ENCODE results near the gene SLC43A2.

Gene SLC43A2

DNA sequence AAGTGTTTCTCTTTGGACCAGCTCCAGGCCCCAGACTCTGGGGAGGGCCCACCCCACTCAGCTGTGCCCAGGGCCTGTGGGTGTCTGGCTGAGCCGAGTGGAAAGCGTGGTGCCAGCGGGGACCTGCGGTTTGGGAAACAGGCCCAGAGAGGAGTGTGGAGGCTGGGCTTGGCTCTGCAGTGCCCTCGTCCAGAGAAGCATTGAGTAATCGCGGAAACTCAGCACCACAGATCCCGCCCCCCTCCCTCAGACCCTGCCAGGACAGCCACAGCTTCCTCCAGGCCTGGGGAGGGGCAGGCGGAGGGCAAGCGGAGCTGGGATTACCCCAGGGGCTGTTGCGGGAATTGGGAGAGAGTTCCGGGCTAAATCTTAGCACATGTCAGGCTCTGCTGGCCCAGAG, 51.5 kb downstream of the SLC43A2 start:
- H2BK15ac ChIP-seq (ENCODE audit: low read depth, poor library complexity, severe bottlenecking), result no peak overlapping the region
- H3K4ac ChIP-seq (ENCODE audit: low read depth in 1 of 2, low read length in 2 of 2), result peak overlapping the region; percentile 10 to 60
- H3K27me3 ChIP-seq (ENCODE audit: control insufficient read depth in 1 of 2, insufficient read depth in 1 of 2, low read length in 2 of 2), result no peaks in the 10 kb centered on the region
- H2BK120ac ChIP-seq (ENCODE audit: low read depth, low read length), result peak overlapping the region; percentile 57
- H3K36me3 ChIP-seq (ENCODE audit: control insufficient read depth in 1 of 2, insufficient read depth in 2 of 2, low read depth in 1 of 2, low read length in 2 of 2), result peaks cover under 1 to 9% of the 10 kb centered on the region in 2 experiments
- no peak overlapping the region for H3K14ac ChIP-seq (ENCODE audit: low read length in 2 of 2)
- H3K79me1 ChIP-seq (replicated peaks; ENCODE audit: low read length, poor library complexity, severe bottlenecking), result no peaks in the 10 kb centered on the region
- no peak overlapping the region for H3K4me2 ChIP-seq (ENCODE audit: low read length, poor library complexity, severe bottlenecking)
- peak overlapping the region; percentile 41 for H4K91ac ChIP-seq (ENCODE audit: low read length)
- 21% methylated on average over 7 of the region's 12 CpGs for WGBS
- no peak overlapping the region for H3K27ac ChIP-seq (ENCODE audit: low read length, poor library complexity, severe bottlenecking)
- no peak overlapping the region for H2AFZ ChIP-seq (ENCODE audit: low read depth, low read length)
- peaks cover 32% of the 10 kb centered on the region for H3K4me1 ChIP-seq (ENCODE audit: control insufficient read depth, insufficient read depth, low read depth, low read length)
- H2BK5ac ChIP-seq (ENCODE audit: low read depth, low read length, poor library complexity, severe bottlenecking), result no peak overlapping the region
- H3K23ac ChIP-seq (ENCODE audit: low read length in 2 of 2), result no peak overlapping the region
- H3K9ac ChIP-seq (ENCODE audit: low read length), result peak overlapping the region; percentile 75
- H4K8ac ChIP-seq (ENCODE audit: low read length), result peak overlapping the region; percentile 94
- H2AK5ac ChIP-seq (ENCODE audit: low read length, severe bottlenecking), result no peak overlapping the region
- peak overlapping the region in 1 of 2 experiments; percentile 61 for H2BK12ac ChIP-seq (ENCODE audit: low read length in 2 of 2)
- no peaks in the 10 kb centered on the region for H3K9me3 ChIP-seq (ENCODE audit: control insufficient read depth, low read length)
- peak; percentile 96 for DNase-seq
- H3K18ac ChIP-seq (ENCODE audit: low read depth in 1 of 2, low read length in 2 of 2), result peak overlapping the region; percentile 31 to 64
- no peak overlapping the region for H3K4me3 ChIP-seq (ENCODE audit: insufficient read depth in 1 of 2, low read depth in 1 of 2, low read length in 2 of 2)

DNA sequence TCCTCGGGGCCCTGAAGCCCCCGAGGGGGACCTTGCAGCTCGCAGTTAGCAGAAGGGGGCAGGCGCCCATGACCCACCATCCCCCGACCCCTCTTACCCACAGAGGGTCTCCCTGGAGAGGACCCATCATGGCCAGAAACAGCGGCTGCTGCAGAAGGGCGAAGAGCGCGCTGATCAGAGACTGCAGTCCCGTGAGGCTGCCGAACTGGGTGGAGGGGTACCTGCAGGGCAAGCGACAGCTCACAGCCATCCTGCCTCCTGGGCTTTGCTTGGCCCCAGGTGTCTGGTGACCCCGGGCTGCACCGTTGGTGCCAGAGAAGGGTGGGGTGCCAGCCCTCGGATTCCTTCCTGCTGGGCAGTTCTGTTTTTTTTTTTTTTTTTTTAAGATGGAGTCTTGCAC, 52.1 kb downstream of the SLC43A2 start:
- Histone ChIP-seq H3K9me3 (ENCODE audit: control insufficient read depth, low read length) (no peaks in the 10 kb centered on the region), H3K4me3 (ENCODE audit: insufficient read depth in 1 of 2, low read depth in 1 of 2, low read length in 2 of 2) (no peak overlapping the region), H2BK5ac (ENCODE audit: low read depth, low read length, poor library complexity, severe bottlenecking) (no peak overlapping the region), H3K18ac (ENCODE audit: low read depth in 1 of 2, low read length in 2 of 2) (peak overlapping the region; percentile 67), H3K14ac (ENCODE audit: low read length in 2 of 2) (peak overlapping the region in 1 of 2 experiments; percentile 35), H2AFZ (ENCODE audit: low read depth, low read length) (no peak overlapping the region), H3K79me1 (replicated peaks; ENCODE audit: low read length, poor library complexity, severe bottlenecking) (no peaks in the 10 kb centered on the region), H2BK120ac (ENCODE audit: low read depth, low read length) (peak overlapping the region; percentile 35), H4K8ac (ENCODE audit: low read length) (peak overlapping the region; percentile 59), H3K4me2 (ENCODE audit: low read length, poor library complexity, severe bottlenecking) (no peak overlapping the region), H3K9ac (ENCODE audit: low read length) (no peak overlapping the region), H2BK12ac (ENCODE audit: low read length in 2 of 2) (peak overlapping the region in 1 of 2 experiments; percentile 66), H4K91ac (ENCODE audit: low read length) (peak overlapping the region; percentile 97), H3K36me3 (ENCODE audit: control insufficient read depth in 1 of 2, insufficient read depth in 2 of 2, low read depth in 1 of 2, low read length in 2 of 2) (peaks cover 0 to 9% of the 10 kb centered on the region in 2 experiments), H3K4me1 (ENCODE audit: control insufficient read depth, insufficient read depth, low read depth, low read length) (peaks cover 32% of the 10 kb centered on the region), H2BK15ac (ENCODE audit: low read depth, poor library complexity, severe bottlenecking) (peak overlapping the region; percentile 91), H3K4ac (ENCODE audit: low read depth in 1 of 2, low read length in 2 of 2) (peak overlapping the region; percentile 13 to 92), H3K27ac (ENCODE audit: low read length, poor library complexity, severe bottlenecking) (no peak overlapping the region), H3K27me3 (ENCODE audit: control insufficient read depth in 1 of 2, insufficient read depth in 1 of 2, low read length in 2 of 2) (peaks cover 0 to 4% of the 10 kb centered on the region in 2 experiments), H2AK5ac (ENCODE audit: low read length, severe bottlenecking) (peak overlapping the region; percentile 60), H3K23ac (ENCODE audit: low read length in 2 of 2) (no peak overlapping the region)
- WGBS, result 92% methylated on average over 14 of the region's 15 CpGs
- DNase-seq, result no peak

DNA sequence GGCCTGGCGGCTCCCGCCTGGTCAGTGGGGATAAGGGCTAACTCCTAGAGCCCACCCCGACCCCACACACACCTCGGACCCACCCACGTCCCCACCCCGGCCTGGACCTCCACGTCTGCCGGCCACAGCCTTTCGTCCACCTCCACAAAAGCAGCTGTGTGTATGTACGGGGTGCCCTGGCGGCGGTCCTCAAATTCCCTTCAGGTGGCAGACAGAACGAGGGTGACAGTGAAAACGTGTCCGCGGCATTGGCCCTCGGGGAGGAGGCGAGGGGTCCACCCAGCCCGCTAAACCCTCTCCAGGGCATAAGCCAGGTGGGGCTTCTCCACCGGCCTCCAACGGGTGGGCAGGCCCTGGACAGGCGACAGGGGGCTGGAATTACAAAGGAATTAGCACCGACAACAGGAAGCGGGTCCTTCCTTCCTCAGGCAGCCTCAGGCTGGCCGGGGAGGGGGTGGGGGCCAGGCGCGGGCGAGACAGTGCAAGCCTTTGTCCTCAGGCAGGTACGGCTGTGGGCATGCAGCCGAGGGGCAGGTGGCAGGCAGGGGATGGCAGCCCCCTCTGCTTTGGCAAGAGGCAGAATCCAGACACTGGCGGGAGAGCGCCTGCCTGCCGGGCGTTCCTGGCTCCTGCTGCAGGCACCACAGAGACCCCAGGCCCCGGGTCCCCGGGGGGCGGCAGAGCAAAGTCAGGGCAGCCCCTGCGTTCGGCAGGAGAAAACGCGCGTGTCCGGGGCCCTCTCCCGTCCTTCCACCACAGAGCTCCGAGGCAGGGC, 53.8 kb downstream of the SLC43A2 start:
- peaks cover 0 to 9% of the 10 kb centered on the region in 2 experiments for H3K36me3 ChIP-seq (ENCODE audit: control insufficient read depth in 1 of 2, insufficient read depth in 2 of 2, low read depth in 1 of 2, low read length in 2 of 2)
- H4K8ac ChIP-seq (ENCODE audit: low read length), result peak overlapping the region; percentile 14
- H2AFZ ChIP-seq (ENCODE audit: low read depth, low read length), result peak overlapping the region; percentile 21
- H2BK12ac ChIP-seq (ENCODE audit: low read length in 2 of 2), result peak overlapping the region; percentile 78 to 96
- H3K79me1 ChIP-seq (replicated peaks; ENCODE audit: low read length, poor library complexity, severe bottlenecking), result no peaks in the 10 kb centered on the region
- H3K4me3 ChIP-seq (ENCODE audit: insufficient read depth in 1 of 2, low read depth in 1 of 2, low read length in 2 of 2), result no peak overlapping the region
- H3K4ac ChIP-seq (ENCODE audit: low read depth in 1 of 2, low read length in 2 of 2), result peak overlapping the region; percentile 13 to 22
- H3K18ac ChIP-seq (ENCODE audit: low read depth in 1 of 2, low read length in 2 of 2), result peak overlapping the region; percentile 35 to 71
- H3K4me2 ChIP-seq (ENCODE audit: low read length, poor library complexity, severe bottlenecking), result no peak overlapping the region
- no peak for DNase-seq
- WGBS, result 71% methylated on average over 45 of the region's 45 CpGs
- no peak overlapping the region for H3K9ac ChIP-seq (ENCODE audit: low read length)
- no peak overlapping the region for H2BK5ac ChIP-seq (ENCODE audit: low read depth, low read length, poor library complexity, severe bottlenecking)
- H3K4me1 ChIP-seq (ENCODE audit: control insufficient read depth, insufficient read depth, low read depth, low read length), result peaks cover 28% of the 10 kb centered on the region
- H3K23ac ChIP-seq (ENCODE audit: low read length in 2 of 2), result no peak overlapping the region
- peak overlapping the region; percentile 61 for H2AK5ac ChIP-seq (ENCODE audit: low read length, severe bottlenecking)
- peak overlapping the region; percentile 80 for H4K91ac ChIP-seq (ENCODE audit: low read length)
- H2BK120ac ChIP-seq (ENCODE audit: low read depth, low read length), result peak overlapping the region; percentile 78
- H2BK15ac ChIP-seq (ENCODE audit: low read depth, poor library complexity, severe bottlenecking), result peak overlapping the region; percentile 19
- no peak overlapping the region for H3K27ac ChIP-seq (ENCODE audit: low read length, poor library complexity, severe bottlenecking)
- no peaks in the 10 kb centered on the region for H3K9me3 ChIP-seq (ENCODE audit: control insufficient read depth, low read length)
- H3K27me3 ChIP-seq (ENCODE audit: control insufficient read depth in 1 of 2, insufficient read depth in 1 of 2, low read length in 2 of 2), result peaks cover 0 to 11% of the 10 kb centered on the region in 2 experiments
- peak overlapping the region in 1 of 2 experiments; percentile 64 for H3K14ac ChIP-seq (ENCODE audit: low read length in 2 of 2)

DNA sequence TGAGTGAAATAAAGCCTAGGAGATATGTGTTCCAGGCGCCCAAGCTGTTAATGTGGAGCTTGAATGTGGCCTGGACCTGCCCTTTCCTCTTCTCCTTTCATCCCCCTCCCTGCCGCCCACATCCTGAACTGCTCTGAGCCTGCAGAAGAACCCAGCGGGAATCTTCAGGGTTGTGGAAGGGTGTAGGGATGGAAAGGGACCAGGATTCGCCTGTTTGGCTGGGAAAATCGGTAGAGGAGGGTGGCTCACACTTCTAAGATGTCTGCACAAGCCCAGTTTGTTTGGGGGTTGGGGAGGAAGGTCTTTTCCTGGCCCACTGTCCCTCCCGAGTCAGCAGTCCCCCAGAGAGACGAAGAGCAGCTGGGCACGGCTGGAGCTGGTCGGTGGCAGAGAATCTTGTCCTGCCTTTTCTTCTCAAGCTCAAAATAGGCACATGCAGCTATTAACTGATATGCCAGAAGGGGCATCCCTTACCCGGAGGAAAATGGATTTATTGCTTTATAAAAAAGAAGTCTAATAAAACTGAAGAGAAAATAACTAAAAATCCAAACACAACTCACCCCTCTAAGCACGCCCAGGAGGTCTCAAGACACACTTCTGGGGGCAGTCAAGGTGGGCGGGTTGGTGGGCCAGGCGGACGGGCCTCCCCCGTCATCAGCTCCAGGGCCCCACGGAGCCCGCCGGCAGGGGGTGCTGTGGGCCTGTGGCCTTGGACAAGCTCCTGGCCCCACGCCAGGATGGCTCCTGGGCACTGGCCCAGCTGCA, 54.5 kb downstream of the SLC43A2 start:
- H3K79me1 ChIP-seq (replicated peaks; ENCODE audit: low read length, poor library complexity, severe bottlenecking), result no peaks in the 10 kb centered on the region
- H2AFZ ChIP-seq (ENCODE audit: low read depth, low read length), result no peak overlapping the region
- H3K27me3 ChIP-seq (ENCODE audit: control insufficient read depth in 1 of 2, insufficient read depth in 1 of 2, low read length in 2 of 2), result peaks cover 0 to 17% of the 10 kb centered on the region in 2 experiments
- no peak overlapping the region for H3K4ac ChIP-seq (ENCODE audit: low read depth in 1 of 2, low read length in 2 of 2)
- H3K9ac ChIP-seq (ENCODE audit: low read length), result peak overlapping the region; percentile 44
- WGBS, result 39% methylated on average over 16 of the region's 19 CpGs
- H2BK12ac ChIP-seq (ENCODE audit: low read length in 2 of 2), result peak overlapping the region; percentile 59 to 69
- no peak overlapping the region for H2BK120ac ChIP-seq (ENCODE audit: low read depth, low read length)
- no peak overlapping the region for H3K23ac ChIP-seq (ENCODE audit: low read length in 2 of 2)
- no peak overlapping the region for H4K91ac ChIP-seq (ENCODE audit: low read length)
- no peak overlapping the region for H2BK5ac ChIP-seq (ENCODE audit: low read depth, low read length, poor library complexity, severe bottlenecking)
- peaks cover 0 to 9% of the 10 kb centered on the region in 2 experiments for H3K36me3 ChIP-seq (ENCODE audit: control insufficient read depth in 1 of 2, insufficient read depth in 2 of 2, low read depth in 1 of 2, low read length in 2 of 2)
- peaks cover 30% of the 10 kb centered on the region for H3K4me1 ChIP-seq (ENCODE audit: control insufficient read depth, insufficient read depth, low read depth, low read length)
- H3K4me2 ChIP-seq (ENCODE audit: low read length, poor library complexity, severe bottlenecking), result no peak overlapping the region
- H3K14ac ChIP-seq (ENCODE audit: low read length in 2 of 2), result no peak overlapping the region
- no peaks in the 10 kb centered on the region for H3K9me3 ChIP-seq (ENCODE audit: control insufficient read depth, low read length)
- H2BK15ac ChIP-seq (ENCODE audit: low read depth, poor library complexity, severe bottlenecking), result no peak overlapping the region
- peak overlapping the region; percentile 78 for H2AK5ac ChIP-seq (ENCODE audit: low read length, severe bottlenecking)
- H3K27ac ChIP-seq (ENCODE audit: low read length, poor library complexity, severe bottlenecking), result no peak overlapping the region
- no peak overlapping the region for H4K8ac ChIP-seq (ENCODE audit: low read length)
- peak overlapping the region in 1 of 2 experiments; percentile 71 for H3K18ac ChIP-seq (ENCODE audit: low read depth in 1 of 2, low read length in 2 of 2)
- H3K4me3 ChIP-seq (ENCODE audit: insufficient read depth in 1 of 2, low read depth in 1 of 2, low read length in 2 of 2), result no peak overlapping the region
- peak; percentile 77 for DNase-seq
